ENCODE data around the gene SFSWAP. TPM values are rescaled to one million over a fixed set of nuclear protein-coding genes. Genes with fewer than 3 reads are reported as not detected.

Gene SFSWAP
- total RNA-seq, 1 donor from 2014 or later = 18.2 TPM

DNA sequence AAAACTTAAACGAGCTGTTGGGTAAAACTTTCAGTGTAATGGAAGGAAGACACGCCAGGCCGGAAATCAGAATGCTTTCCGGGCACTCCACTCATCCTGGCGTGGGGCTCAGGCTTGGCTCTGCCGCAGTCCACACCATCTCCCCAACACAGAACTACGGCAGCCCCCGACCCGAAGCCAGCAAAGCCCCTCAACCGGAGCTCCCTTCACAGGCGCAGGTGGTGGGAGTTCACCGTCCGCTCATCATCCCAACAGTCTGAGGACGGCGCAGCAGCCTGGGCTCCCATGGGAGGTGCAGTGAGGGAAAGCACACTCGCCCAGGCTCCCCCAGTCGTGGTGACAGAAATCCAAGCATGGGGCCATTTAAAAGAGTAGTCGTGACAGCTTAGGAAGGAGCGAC lies 106.4 kb downstream of the SFSWAP start:
- no peak for FAIRE-seq
- TF ChIP-seq, protein P1, sequence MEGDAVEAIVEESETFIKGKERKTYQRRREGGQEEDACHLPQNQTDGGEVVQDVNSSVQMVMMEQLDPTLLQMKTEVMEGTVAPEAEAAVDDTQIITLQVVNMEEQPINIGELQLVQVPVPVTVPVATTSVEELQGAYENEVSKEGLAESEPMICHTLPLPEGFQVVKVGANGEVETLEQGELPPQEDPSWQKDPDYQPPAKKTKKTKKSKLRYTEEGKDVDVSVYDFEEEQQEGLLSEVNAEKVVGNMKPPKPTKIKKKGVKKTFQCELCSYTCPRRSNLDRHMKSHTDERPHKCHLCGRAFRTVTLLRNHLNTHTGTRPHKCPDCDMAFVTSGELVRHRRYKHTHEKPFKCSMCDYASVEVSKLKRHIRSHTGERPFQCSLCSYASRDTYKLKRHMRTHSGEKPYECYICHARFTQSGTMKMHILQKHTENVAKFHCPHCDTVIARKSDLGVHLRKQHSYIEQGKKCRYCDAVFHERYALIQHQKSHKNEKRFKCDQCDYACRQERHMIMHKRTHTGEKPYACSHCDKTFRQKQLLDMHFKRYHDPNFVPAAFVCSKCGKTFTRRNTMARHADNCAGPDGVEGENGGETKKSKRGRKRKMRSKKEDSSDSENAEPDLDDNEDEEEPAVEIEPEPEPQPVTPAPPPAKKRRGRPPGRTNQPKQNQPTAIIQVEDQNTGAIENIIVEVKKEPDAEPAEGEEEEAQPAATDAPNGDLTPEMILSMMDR (IDR thresholded peaks at IDR 0.05; ENCODE audit: insufficient read depth, low read length, severe bottlenecking) = no peak
- no peaks in the 10 kb centered on the region for H3K36me3 ChIP-seq (ENCODE audit: control insufficient read depth, insufficient read depth, low read length)

DNA sequence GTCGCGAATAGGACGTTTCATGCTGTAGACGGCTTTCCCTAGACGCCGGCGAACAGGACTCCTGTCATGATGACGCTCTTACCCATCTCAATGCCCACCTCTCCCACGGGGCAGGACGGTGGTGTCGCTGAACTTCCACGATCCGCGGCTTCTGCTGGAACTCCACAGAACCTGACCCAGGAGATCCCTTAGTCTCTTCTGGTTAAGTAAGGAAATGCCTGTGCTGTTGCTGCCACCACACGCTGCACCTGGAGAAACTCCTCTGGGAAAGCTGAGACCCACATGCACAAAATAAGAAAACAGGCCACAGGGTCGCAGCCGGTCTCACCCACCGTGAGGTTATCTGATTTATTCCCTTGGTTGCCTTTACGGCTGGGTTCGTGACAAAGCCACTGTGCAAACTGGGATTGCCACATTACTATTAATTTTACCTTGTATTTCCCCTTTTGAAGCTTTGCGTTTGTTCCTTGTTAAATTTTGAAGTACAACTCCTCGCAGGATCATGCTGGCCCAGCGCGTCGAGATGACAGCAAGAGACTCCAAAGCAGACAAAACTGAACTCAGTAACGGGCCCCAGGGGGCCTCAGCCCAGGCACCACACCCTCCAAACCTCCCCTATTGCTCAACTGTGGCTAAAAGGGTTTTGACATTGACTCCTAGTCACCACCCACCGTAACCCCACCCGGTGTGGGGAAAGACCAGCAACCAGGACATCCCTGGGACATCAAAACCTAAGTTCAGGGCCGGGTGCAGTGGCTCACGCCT lies 108.1 kb downstream of the SFSWAP start:
- no peak overlapping the region for H3K4me3 ChIP-seq (ENCODE audit: low read depth, low read length)
- H3K27me3 ChIP-seq (ENCODE audit: control insufficient read depth, insufficient read depth, low read length) = no peaks in the 10 kb centered on the region
- no peaks in the 10 kb centered on the region for H3K36me3 ChIP-seq (ENCODE audit: control insufficient read depth, insufficient read depth, low read length)
- TF ChIP-seq, protein P1 (IDR thresholded peaks at IDR 0.05; ENCODE audit: insufficient read depth, low read length, severe bottlenecking) = no peak
- FAIRE-seq (no peak), DNase-seq (ENCODE audit: low read depth) (no peak)

More for the DNA sequence above, 106.4 kb downstream of the SFSWAP start:
- DNase-seq (ENCODE audit: low read depth) = no peak
- H3K4me3 ChIP-seq (ENCODE audit: low read depth, low read length) = no peak overlapping the region
- no peaks in the 10 kb centered on the region for H3K27me3 ChIP-seq (ENCODE audit: control insufficient read depth, insufficient read depth, low read length)

DNA sequence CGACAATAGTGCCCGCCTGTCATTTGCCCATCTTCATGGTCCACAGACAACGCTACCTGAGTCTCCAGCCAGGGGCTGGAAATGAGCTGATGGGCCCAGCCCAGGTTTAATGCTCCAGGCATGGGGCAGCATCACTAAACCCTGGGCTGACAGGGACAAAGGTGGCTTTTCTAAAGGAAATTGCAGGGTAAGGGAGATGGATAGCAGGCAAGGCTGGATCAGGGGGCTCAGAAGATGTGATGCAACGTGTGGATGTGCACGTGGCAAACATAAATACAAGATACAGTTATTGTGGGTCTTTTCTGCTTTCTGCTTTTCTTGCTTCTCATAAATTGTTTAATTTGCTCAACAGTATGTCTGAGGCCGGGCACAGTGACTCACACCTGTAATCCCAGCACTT lies 113.6 kb downstream of the SFSWAP start:
- FAIRE-seq (no peak), DNase-seq (ENCODE audit: low read depth) (no peak)
- H3K4me3 ChIP-seq (ENCODE audit: low read depth, low read length) = no peak overlapping the region
- TF ChIP-seq, protein P1 (IDR thresholded peaks at IDR 0.05; ENCODE audit: insufficient read depth, low read length, severe bottlenecking) = no peak
- H3K36me3 ChIP-seq (ENCODE audit: control insufficient read depth, insufficient read depth, low read length) = no peaks in the 10 kb centered on the region
- H3K27me3 ChIP-seq (ENCODE audit: control insufficient read depth, insufficient read depth, low read length) = no peaks in the 10 kb centered on the region

DNA sequence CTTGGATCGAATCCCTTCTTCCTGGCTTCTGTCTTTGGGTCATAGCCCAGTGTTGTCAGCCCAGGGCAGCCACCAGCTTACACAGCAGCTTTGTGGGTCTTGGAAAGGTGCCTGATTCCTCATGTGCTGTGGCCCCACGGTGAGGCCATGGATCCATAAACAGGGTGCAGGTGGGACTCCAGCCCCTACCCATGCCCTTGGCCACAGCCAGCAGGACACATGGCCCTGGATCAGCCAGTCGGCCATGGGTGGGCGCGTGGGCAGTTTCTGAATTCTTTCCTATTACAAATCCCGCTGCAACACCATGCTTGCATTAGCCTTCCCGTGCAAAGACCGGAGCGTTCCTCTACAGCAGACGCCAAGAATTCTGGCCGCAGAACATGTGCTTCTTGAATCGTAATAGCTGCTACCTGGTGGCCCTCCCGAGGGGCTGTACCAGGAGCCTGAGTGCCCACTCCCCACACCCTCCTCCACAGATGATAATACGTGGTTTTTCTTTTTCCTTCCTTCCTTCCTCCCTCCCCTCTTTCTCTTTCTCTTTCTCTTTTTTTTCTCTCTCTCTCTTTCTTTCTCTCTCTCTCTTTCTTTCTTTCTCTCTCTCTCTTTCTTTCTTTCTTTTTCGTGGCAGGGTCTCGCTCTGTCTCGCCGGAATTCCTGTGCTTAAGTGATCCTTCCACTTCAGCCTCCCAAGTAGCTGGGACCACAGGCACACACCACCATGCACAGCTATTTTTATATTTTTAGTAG lies 114.4 kb downstream of the SFSWAP start:
- TF ChIP-seq, protein P1 (IDR thresholded peaks at IDR 0.05; ENCODE audit: insufficient read depth, low read length, severe bottlenecking) = no peak
- DNase-seq (ENCODE audit: low read depth) (no peak), FAIRE-seq (no peak)
- Histone ChIP-seq H3K27me3 (ENCODE audit: control insufficient read depth, insufficient read depth, low read length) (no peaks in the 10 kb centered on the region), H3K4me3 (ENCODE audit: low read depth, low read length) (no peak overlapping the region), H3K36me3 (ENCODE audit: control insufficient read depth, insufficient read depth, low read length) (no peaks in the 10 kb centered on the region)

DNA sequence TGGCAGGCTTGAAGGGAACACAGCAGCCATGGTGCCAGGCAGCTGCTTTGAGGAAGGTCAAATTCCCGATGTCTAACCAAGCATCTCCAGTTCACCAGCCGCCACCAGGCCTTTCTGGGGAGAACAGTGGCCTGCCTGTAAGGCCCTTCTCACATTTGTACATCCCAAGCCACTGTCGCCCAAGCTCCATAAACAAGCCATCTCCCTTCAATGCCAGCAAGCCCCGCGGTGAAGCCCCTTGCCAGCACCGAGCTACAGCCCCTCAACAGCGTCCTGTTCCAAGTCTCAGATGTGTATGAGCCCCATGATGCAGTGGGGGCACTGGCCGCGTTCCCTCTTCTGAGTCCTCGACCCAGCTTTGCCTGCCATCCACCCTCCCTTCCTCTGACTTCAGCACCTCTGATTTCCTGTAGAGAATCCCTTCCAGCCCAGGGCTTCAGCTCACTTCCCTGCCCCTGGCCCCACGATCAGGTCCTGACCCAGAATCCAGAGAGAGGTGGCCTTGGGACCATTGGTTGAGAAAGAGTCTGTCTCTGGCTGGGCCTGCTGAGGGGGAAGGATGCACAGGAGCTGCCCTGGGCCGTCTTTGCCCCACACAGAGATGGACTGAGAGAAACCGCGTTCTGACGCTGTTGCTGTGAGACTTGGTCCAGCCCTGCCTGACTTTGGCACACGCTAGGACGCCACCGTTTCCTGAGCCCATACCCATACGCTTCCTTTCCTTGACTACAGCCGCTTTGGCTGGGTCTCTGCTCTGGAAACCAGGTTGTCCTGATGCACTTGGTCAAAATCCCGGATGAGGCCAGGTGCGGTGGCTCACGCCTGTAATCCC lies 115.4 kb downstream of the SFSWAP start:
- Histone ChIP-seq H3K4me3 (ENCODE audit: low read depth, low read length) (no peak overlapping the region), H3K27me3 (ENCODE audit: control insufficient read depth, insufficient read depth, low read length) (no peaks in the 10 kb centered on the region), H3K36me3 (ENCODE audit: control insufficient read depth, insufficient read depth, low read length) (no peaks in the 10 kb centered on the region)
- no peak for DNase-seq (ENCODE audit: low read depth)
- no peak for FAIRE-seq
- TF ChIP-seq, protein P1 (IDR thresholded peaks at IDR 0.05; ENCODE audit: insufficient read depth, low read length, severe bottlenecking) = no peak
